A673 (cell line): Measurements from ENCODE around the gene ALPI. TPM values are rescaled to one million over a fixed set of nuclear protein-coding genes. Genes with fewer than 3 reads are reported as not detected.

ENCODE experiments used
- BruUV-seq: library from RNA; stranded (reverse); fragments of 400-500 nt; replicated peaks from 2 replicates; lab custom pipeline; 2021; lab: Mats Ljungman, UMichigan
- CTCF ChIA-PET: fragments of 300-600 bp; sonication (Branson Sonifier 250); formaldehyde crosslinking; loops from one replicate; lab custom pipeline; 2022; ENCODE audit warnings: antibody characterized with exemption; lab: Charles Lee
- POLR2A ChIA-PET: fragments of 300-600 bp; sonication (Branson Sonifier 250); formaldehyde crosslinking; loops from one replicate; lab custom pipeline; 2022; ENCODE audit warnings: antibody characterized with exemption; ENCODE audit not compliant: low non-redundant PET; lab: Charles Lee
- DNase-seq: peaks from one replicate; pipeline ENCODE4 v3.0.0-alpha.2; 2015; ENCODE audit warnings: low spot score
- H3K27ac ChIP-seq: fragments of 200-600 bp; sonication (generic); 2 replicates; pipeline ENCODE4 v1.5.1; 2016; ENCODE audit warnings: mixed run types, low read depth, mild to moderate bottlenecking, mixed read lengths, antibody characterized with exemption, low read length; ENCODE audit not compliant: poor library complexity, severe bottlenecking
- H3K27me3 ChIP-seq: fragments of 200-600 bp; sonication (generic); replicated peaks from 2 replicates; pipeline ENCODE4 v1.6.1; 2017; ENCODE audit warnings: mixed run types, low read depth, mild to moderate bottlenecking, mixed read lengths, antibody characterized with exemption, low read length; ENCODE audit not compliant: insufficient read depth, poor library complexity
- H3K36me3 ChIP-seq: fragments of 200-600 bp; sonication (generic); 2 replicates; pipeline ENCODE4 v1.6.1; 2016; ENCODE audit warnings: mixed run types, mild to moderate bottlenecking, mixed read lengths, antibody characterized with exemption, low read length; ENCODE audit not compliant: insufficient read depth, poor library complexity, severe bottlenecking
- H3K4me1 ChIP-seq: fragments of 200-600 bp; sonication (generic); 2 replicates; pipeline ENCODE4 v1.6.1; 2017; ENCODE audit warnings: mixed run types, mild to moderate bottlenecking, mixed read lengths, antibody characterized with exemption, low read length; ENCODE audit not compliant: insufficient read depth, poor library complexity, severe bottlenecking
- H3K4me3 ChIP-seq: fragments of 200-600 bp; sonication (generic); 2 replicates; pipeline ENCODE4 v1.5.1; 2016; ENCODE audit warnings: low read depth, mixed run types, mild to moderate bottlenecking, mixed read lengths, low read length; ENCODE audit not compliant: poor library complexity, severe bottlenecking
- H3K9me3 ChIP-seq: fragments of 200-600 bp; sonication (generic); 2 replicates; pipeline ENCODE4 v1.6.1; 2016; ENCODE audit warnings: mixed run types, low read depth, mild to moderate bottlenecking, mixed read lengths, antibody characterized with exemption, low read length; ENCODE audit not compliant: poor library complexity, severe bottlenecking
- CTCF ChIP-seq: fragments of 300-800, 200-600 bp; sonication (generic); conservative IDR thresholded peaks from 2 replicates; pipeline ENCODE4 v1.5.1; 2017; ENCODE audit warnings: low read depth, mild to moderate bottlenecking, antibody characterized with exemption, low read length, moderate library complexity, mixed read lengths
- EZH2 ChIP-seq: fragments of 200-600 bp; sonication (generic); IDR thresholded peaks from 2 replicates; pipeline ENCODE4 v1.6.1; 2017; ENCODE audit warnings: borderline replicate concordance, low read depth, mild to moderate bottlenecking, mixed read lengths, antibody characterized with exemption, low read length; ENCODE audit not compliant: poor library complexity, severe bottlenecking
- intact Hi-C: fragments of 100-400 bp; cut with micrococcal nuclease; formaldehyde crosslinking; loops from one replicate; pipeline ENCODE4 v1.10.0; 2022; ENCODE audit not compliant: unreplicated experiment
- total RNA-seq: library from RNA; stranded (reverse); gene quantifications from 2 replicates; pipeline ENCODE4 v1.2.3, GENCODE V29; 2021

ALPI gene
- total RNA-seq, 1 experiment from 2014 or later, result not detected

- no TSS peak for BruUV-seq
- ChIA-PET CTCF (interaction anchor here (0.6 kb wide), 1 partner anchor 12 kb away, joined by 3 read pairs; no protein-coding TSS in a partner anchor), POLR2A (no interaction called here)
- intact Hi-C loops, result no loop called here
- TF ChIP-seq EZH2 (no peak), CTCF (no peak)
- H3K27me3 ChIP-seq, result peaks cover 35% of the 10 kb centered on the region
- H3K4me1 ChIP-seq, result no peaks in the 10 kb centered on the region
- no peaks in the 10 kb centered on the region for H3K36me3 ChIP-seq
- no peaks in the 10 kb centered on the region for H3K9me3 ChIP-seq
- H3K4me3 ChIP-seq, result no peak overlapping the region
- no peak overlapping the region for H3K27ac ChIP-seq
- DNase-seq, result no peak
These were observed 26.6 kb downstream of the ALPI start for GRCh38 chr2:232482301-232483238.

GRCh38 chr2:232483311-232483922 is 27.5 kb downstream of the ALPI start:
- ChIA-PET CTCF (interaction anchor here (0.6 kb wide), 1 partner anchor 11 kb away, joined by 3 read pairs; no protein-coding TSS in a partner anchor), POLR2A (no interaction called here)
- Histone ChIP-seq H3K4me3 (no peak overlapping the region), H3K27ac (no peak overlapping the region), H3K27me3 (peaks cover 42% of the 10 kb centered on the region), H3K9me3 (no peaks in the 10 kb centered on the region), H3K36me3 (no peaks in the 10 kb centered on the region), H3K4me1 (no peaks in the 10 kb centered on the region)
- DNase-seq, result no peak
- BruUV-seq, result no TSS peak
- TF ChIP-seq CTCF (no peak), EZH2 (no peak)
- intact Hi-C loops, result no loop called here

- TF ChIP-seq EZH2, result no peak
- no peak for TF ChIP-seq CTCF
- no peaks in the 10 kb centered on the region for H3K9me3 ChIP-seq
- intact Hi-C loops, result no loop called here
- no peak overlapping the region for H3K27ac ChIP-seq
- H3K4me1 ChIP-seq, result no peaks in the 10 kb centered on the region
- peaks cover 49% of the 10 kb centered on the region for H3K27me3 ChIP-seq
- no peak overlapping the region for H3K4me3 ChIP-seq
- DNase-seq, result no peak
- ChIA-PET CTCF (no interaction called here), POLR2A (no interaction called here)
- H3K36me3 ChIP-seq, result no peaks in the 10 kb centered on the region
- BruUV-seq, result no TSS peak
These were observed 28.1 kb downstream of the ALPI start for GRCh38 chr2:232483923-232484627.
